Measurements from ENCODE around the gene MAP3K14. TPM values are rescaled to one million over a fixed set of nuclear protein-coding genes. Genes with fewer than 3 reads are reported as not detected.

Gene MAP3K14
- total and polyA plus RNA-seq, 2 of the 4 experiments (the other 2 are of a cell fraction), result 4.1 to 21.7 TPM

- peak overlapping the region; percentile 95 for H2BK120ac ChIP-seq (ENCODE audit: low read depth, low read length)
- peak overlapping the region; percentile 88 for H3K27ac ChIP-seq (ENCODE audit: insufficient read depth, low read length)
- peaks cover 40% of the 10 kb centered on the region for H3K4me1 ChIP-seq (ENCODE audit: control insufficient read depth, insufficient read depth, low read length)
- H3K14ac ChIP-seq (replicated peaks; ENCODE audit: low read depth, low read length), result peak overlapping the region; percentile 94
- peaks cover 0 to 28% of the 10 kb centered on the region in 2 experiments; a peak in 3 of 4 replicates for H3K79me1 ChIP-seq (ENCODE audit: low read depth in 1 of 2, low read length in 2 of 2)
- peak overlapping the region; percentile 93 for H2AFZ ChIP-seq (replicated peaks; ENCODE audit: low read length, poor library complexity)
- WGBS, 2 experiments (ENCODE audit: extremely low coverage in 2 of 2, insufficient read length in 1 of 2), result 83% methylated on average over 6 of the region's 17 CpGs; no CpG with 5 or more reads in 1 of the 2 experiments
- H4K5ac ChIP-seq (ENCODE audit: low read depth, low read length), result peak overlapping the region; percentile 92
- H3K27me3 ChIP-seq (ENCODE audit: control insufficient read depth, insufficient read depth, low read length), result no peaks in the 10 kb centered on the region
- H2BK15ac ChIP-seq (ENCODE audit: low read depth, low read length), result peak overlapping the region; percentile 96
- peak overlapping the region; percentile 61; the same call in 1 of the 2 replicates for H3K23ac ChIP-seq (ENCODE audit: low read depth, low read length)
- no peaks in the 10 kb centered on the region for H3K36me3 ChIP-seq (ENCODE audit: control insufficient read depth, insufficient read depth, low read length)
- BruUV-seq (replicated peaks), result no TSS peak
- H4K20me1 ChIP-seq (ENCODE audit: insufficient read depth, low read length), result no peaks in the 10 kb centered on the region
- peak overlapping the region; percentile 99 for H2AK5ac ChIP-seq (ENCODE audit: low read depth, low read length)
- DNase-seq (no peak), ATAC-seq (ENCODE audit: low read depth) (no peak)
- H3K9me3 ChIP-seq (ENCODE audit: control insufficient read depth, insufficient read depth, low read length), result no peaks in the 10 kb centered on the region
- H2BK5ac ChIP-seq (ENCODE audit: low read depth, low read length, poor library complexity, severe bottlenecking), result peak overlapping the region; percentile 83
- H3K9me1 ChIP-seq (ENCODE audit: insufficient read depth, low read length), result peaks cover 24% of the 10 kb centered on the region
- 0 out of 2 replicates have a peak overlapping the region, but pooled peaks have one; percentile 32 for H3K56ac ChIP-seq (ENCODE audit: extremely low read depth, insufficient read depth, low read length)
- H2BK20ac ChIP-seq (ENCODE audit: low read depth, low read length), result peak overlapping the region; percentile 92
- peak overlapping the region; percentile 87 to 97 for H4K8ac ChIP-seq (ENCODE audit: low read depth in 2 of 2, low read length in 2 of 2)
- H3K9ac ChIP-seq (ENCODE audit: low read depth, low read length), result peak overlapping the region; percentile 45
- intact Hi-C loops (cut with micrococcal nuclease), result no loop called here
- H2AK9ac ChIP-seq (replicated peaks; ENCODE audit: low read depth, low read length, poor library complexity), result peak overlapping the region; percentile 99
- CTCF ChIA-PET, result interaction anchor here (0.8 to 1.0 kb wide), 2 partner anchors 9 to 19 kb away, joined by 3 to 4 read pairs; no protein-coding TSS in a partner anchor
- TF ChIP-seq MAZ (IDR thresholded peaks at IDR 0.05; ENCODE audit: borderline replicate concordance, low read depth, low read length) (no peak), RCOR1 (IDR thresholded peaks at IDR 0.05; ENCODE audit: insufficient replicate concordance, low read length) (no peak), POLR2A (IDR thresholded peaks at IDR 0.05; ENCODE audit: low read depth, low read length) (no peak), CEBPB (IDR thresholded peaks at IDR 0.05; ENCODE audit: low read depth, low read length) (no peak), BHLHE40 (IDR thresholded peaks at IDR 0.05; ENCODE audit: low read depth, low read length) (no peak), SMC3 (IDR thresholded peaks at IDR 0.05; ENCODE audit: low read depth, low read length) (no peak), ELK1 (IDR thresholded peaks at IDR 0.05; ENCODE audit: borderline replicate concordance, low read depth, low read length) (no peak), CHD1 (IDR thresholded peaks at IDR 0.05; ENCODE audit: low read depth, low read length) (no peak), MXI1 (IDR thresholded peaks at IDR 0.05; ENCODE audit: borderline replicate concordance, low read depth, low read length) (no peak), CTCF (conservative IDR thresholded peaks at IDR 0.05; ENCODE audit: low read depth, low read length) (no peak)
- in situ Hi-C loops (cut with MboI; ENCODE audit: low sequenced_read_pairs), result no loop called here
- H3K4ac ChIP-seq (ENCODE audit: low read depth, low read length), result peak overlapping the region; percentile 98
- dilution Hi-C loops (cut with HindIII; ENCODE audit: low sequenced_read_pairs, unreplicated experiment), result no loop called here
- POLR2A ChIA-PET (ENCODE audit: unreplicated experiment), result no interaction called here
- peak overlapping the region; percentile 89 for H3K18ac ChIP-seq (ENCODE audit: low read depth, low read length)
- peak overlapping the region; percentile 97 for H4K91ac ChIP-seq (ENCODE audit: insufficient read depth, low read depth, low read length)
- no peak overlapping the region for H3K4me2 ChIP-seq (ENCODE audit: low read depth, low read length)
- no peak overlapping the region for H3K4me3 ChIP-seq (ENCODE audit: insufficient read depth, low read depth, low read length)
Observed at GRCh38 chr17:45227926-45228762, 88.7 kb downstream of the MAP3K14 start.
